Fibroblast of the conjunctiva (primary cell): ENCODE results near the gene MRPL10.
A peak's percentile ranks its signal among the peaks of the same experiment; 100 is the strongest.

Source experiments
- DNase-seq: peaks from one replicate; pipeline ENCODE4 v3.0.0-alpha.2; 2010; ENCODE audit warnings: low read depth

MRPL10 gene

GRCh38 chr17:47812146-47812920 is 19.0 kb downstream of the MRPL10 start:
- DNase-seq: no peak

DNA sequence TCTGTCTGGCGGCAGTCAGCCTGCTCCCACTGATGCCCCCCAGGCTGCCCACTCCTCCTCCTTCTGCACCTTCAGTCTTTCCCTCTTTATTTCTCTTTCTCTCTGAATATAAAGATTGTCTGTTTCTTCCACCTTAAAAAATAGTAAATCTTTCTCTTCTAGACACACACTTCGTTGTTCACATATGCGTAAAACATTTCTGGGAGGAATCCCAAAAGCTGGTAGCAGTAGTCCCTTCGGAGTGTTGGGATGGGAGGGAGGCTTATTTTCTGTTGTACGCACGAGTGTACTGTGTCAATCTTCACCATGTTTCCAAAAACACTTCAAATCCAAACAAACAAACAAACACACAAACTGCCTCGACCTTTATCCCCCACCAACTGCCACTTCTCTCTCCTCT is 19.6 kb downstream of the MRPL10 start:
- no peak for DNase-seq

DNA sequence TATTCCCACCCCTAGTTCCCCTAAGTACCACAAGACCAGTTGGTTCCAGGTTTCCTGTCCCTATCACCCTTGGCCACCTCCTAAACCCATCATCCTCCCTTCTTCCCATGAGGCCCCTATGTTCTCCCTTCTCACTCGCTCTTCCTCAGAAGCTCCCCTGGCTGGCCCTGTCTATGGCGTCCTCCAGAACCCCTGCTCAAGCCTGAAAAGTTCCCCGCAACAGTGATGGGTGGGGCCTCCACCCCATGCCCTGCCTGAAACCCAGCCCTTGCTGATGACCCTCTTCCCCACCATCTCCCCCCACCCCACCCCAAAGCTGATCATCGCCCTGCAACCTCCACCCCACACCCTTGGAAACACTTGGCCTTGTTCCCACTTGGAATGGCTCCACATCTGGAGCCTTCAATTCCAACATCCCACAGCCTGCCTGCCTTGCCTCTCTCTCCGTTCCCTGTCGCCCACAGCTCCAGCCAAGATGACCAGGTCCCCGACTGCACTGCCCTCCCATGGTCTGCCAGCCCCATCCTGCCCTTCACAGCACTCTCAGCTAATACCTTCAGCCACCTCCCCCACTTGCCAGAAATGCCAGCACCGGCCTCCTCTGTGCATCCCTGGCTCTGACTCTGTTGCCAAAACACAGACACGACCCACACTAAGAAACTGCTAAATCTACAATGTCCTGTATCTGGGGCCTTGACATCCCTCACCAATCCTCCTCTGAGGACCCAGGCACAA is 20.3 kb downstream of the MRPL10 start:
- DNase-seq: no peak

DNA sequence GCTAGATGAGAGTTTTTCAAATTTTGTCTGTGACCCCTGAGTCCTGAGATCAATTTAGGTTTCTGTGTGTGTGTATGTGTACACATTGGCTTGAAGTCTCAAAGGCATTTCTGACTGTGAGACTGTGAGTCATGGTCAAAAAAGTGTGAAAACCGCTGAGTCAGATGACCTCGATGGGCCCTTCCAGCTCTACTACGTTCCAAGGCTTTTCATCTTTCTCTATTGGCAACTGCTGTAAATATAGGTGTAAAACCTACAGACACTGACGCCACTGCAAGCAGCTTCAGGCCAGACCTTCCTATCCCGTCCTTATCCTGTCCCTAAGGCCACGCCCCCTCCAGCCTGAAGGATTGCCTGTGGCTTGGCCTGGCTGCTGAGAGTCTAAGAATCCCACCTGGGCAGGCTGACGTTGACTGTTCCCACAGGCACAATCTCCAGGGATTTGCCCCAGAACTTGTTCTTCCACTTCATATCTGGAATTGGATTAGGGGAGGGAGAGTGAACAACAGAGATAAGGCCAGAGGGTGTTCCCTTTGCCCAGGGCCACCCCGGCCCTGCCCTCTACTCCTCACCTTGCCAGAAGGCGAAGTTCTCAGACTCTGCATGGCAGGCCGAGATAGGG is 21.0 kb downstream of the MRPL10 start:
- peak; percentile 68 for DNase-seq

GRCh38 chr17:47808830-47809480 is 22.4 kb downstream of the MRPL10 start:
- DNase-seq: no peak

GRCh38 chr17:47808036-47808829 is 23.1 kb downstream of the MRPL10 start:
- no peak for DNase-seq

DNA sequence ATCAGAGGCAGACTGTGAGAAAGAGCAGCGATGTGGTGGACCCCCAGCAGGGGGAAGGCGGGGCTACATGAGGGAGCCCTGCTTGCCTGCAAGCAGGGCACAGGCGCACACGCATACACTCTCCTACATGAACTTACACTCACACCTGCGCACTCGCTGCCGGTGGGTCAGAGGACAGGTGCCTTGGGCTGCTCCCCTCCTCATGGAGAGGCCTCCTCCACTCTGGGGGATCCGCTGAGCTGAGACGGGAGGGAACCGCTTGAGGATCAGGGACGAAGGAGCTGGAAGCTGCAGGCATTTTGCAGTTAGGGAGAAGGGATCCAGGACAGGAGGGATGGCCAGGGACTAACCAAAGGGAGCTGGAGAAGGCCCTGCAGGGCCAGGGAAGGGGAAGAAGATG is 23.9 kb downstream of the MRPL10 start:
- DNase-seq: no peak

- DNase-seq: no peak
These were observed 24.5 kb downstream of the MRPL10 start for GRCh38 chr17:47806913-47807255.

- DNase-seq: no peak
These were observed 25.1 kb downstream of the MRPL10 start for GRCh38 chr17:47806026-47806912.

- no peak for DNase-seq
These were observed 26.9 kb downstream of the MRPL10 start for GRCh38 chr17:47804461-47804860.

- DNase-seq: no peak
These were observed 27.6 kb downstream of the MRPL10 start for GRCh38 chr17:47803751-47804150.

- no peak for DNase-seq
These were observed 28.1 kb downstream of the MRPL10 start for GRCh38 chr17:47803201-47803600.

- no peak for DNase-seq
These were observed 28.9 kb downstream of the MRPL10 start for GRCh38 chr17:47802341-47803022.

DNA sequence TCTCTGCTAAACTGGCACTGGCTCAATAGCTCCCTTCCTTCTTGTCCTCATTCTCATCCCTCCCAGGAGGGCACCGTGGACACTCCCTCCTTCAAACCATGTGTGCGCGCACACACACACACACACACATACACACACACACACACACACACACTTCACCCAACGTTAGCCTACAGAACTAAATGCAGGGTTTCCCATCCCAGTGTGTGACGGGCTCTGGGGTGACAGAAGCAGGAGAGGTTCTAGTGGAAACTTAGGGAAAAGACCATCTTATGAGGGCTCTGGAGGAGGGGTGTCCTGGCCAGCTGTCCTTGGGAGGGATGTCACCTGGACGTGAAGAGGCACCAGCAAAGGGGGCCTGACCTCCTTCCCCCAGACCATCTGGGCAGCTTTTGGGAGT is 29.4 kb downstream of the MRPL10 start:
- DNase-seq: no peak

- DNase-seq: no peak
These were observed 30.1 kb downstream of the MRPL10 start for GRCh38 chr17:47801176-47801765.

DNA sequence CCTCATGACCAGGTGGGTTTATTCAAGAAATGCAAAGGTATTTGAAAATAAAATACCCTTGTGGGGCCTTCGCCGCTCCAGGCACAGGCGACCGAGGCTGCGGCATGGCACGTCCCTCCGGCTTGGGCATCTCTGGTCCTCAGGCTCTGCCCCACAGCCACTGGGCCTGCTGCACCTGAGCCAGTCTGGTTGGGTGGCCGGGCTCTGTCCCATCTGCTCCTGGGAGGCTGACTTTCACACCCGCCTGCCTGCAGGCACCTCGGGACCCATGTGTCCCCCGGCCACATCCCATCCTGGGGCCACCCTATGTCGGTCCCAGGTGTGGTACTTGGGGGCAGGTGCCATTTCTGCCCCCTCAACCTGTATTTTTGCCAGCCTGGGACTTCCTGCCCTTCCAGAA is 30.7 kb downstream of the MRPL10 start:
- DNase-seq: no peak

DNA sequence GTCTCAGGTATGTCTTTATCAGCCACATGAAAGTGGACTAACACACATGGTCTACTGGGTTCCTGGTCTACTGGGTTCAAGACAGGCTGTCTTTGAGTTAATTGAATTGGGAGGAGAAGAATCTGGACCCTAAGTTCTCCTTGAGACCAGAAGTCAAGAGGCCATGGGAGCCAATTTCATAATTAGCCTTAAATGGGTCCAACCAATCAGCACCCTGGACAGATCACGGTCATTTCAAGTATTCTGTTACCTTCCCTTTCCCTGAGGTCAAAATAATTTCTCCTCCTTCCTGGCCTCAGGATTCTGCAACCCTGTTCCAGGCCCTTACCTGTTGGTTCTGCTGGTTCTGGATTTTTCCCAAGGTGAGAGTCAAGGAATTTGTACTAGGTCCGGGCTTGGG is 33.5 kb downstream of the MRPL10 start:
- no peak for DNase-seq

DNA sequence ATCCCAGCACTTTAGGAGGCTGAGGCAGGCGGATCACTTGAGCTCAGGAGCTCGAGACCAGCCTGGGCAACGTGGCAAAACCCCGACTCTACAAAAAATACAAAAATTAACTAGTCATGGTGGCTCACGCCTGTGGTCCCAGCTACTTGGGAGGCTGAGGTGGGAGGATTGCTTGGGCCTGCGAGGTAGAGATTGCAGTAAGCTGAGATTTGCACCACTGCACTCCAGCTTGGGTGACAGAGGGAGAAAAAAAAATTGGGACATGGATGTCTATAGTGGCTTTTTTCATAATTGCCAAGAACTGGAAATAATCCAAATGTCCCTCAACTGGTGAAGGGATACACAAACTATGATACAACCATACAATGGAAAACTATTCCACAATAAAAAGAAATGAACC is 38.4 kb downstream of the MRPL10 start:
- DNase-seq: no peak

DNA sequence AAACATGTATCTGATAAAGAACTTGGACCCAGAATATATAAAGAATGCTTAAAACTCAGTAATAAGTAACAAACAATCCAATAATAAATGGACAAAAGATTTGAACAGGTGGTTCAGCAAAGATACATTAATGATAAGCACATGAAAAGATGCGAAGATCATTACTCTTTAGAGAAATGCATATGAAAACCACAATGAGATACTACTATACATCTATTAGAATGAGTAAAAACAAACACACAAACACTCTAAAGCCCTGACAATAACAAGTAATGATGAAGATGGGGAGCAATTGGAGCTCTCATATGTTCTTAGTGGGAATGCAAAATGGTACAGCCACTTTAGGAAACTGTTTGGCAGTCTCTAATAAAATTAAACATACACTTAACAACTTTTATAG is 38.9 kb downstream of the MRPL10 start:
- DNase-seq: no peak

- no peak for DNase-seq
These were observed 40.3 kb downstream of the MRPL10 start for GRCh38 chr17:47791025-47791424.
